SK-N-SH (cell line): ENCODE measurements around the gene ATP2B1. TPM values are rescaled to one million over a fixed set of nuclear protein-coding genes. Genes with fewer than 3 reads are reported as not detected.

Experiments
- CTCF ChIA-PET: fragments of 300-600, 350-600 bp; formaldehyde crosslinking; extraction: SDS; loops from one replicate; lab custom pipeline; 2021; lab: Yijun Ruan, JAX
- POLR2A ChIA-PET: fragments of 350-600 bp; sonication (Branson Sonifier 250); formaldehyde crosslinking; extraction: SDS; loops from one replicate; lab custom pipeline; 2020; ENCODE audit warnings: antibody characterized with exemption, inconsistent platforms; lab: Yijun Ruan, JAX
- DNase-seq: peaks from one replicate; pipeline ENCODE4 v3.0.0; 2012
- H2AFZ ChIP-seq: fragments of 200-600 bp; sonication (generic); 2 replicates; pipeline ENCODE4 v1.8.1; 2016; ENCODE audit warnings: antibody characterized with exemption, mild to moderate bottlenecking, low read depth
- H3F3A ChIP-seq: fragments of 200-600 bp; sonication (generic); replicated peaks from 2 replicates; pipeline ENCODE3; 2016; ENCODE audit warnings: antibody characterized with exemption, mild to moderate bottlenecking; ENCODE audit not compliant: insufficient read depth
- H3K27ac ChIP-seq, 2 experiments: fragments of 200-500 bp in 1 of 2; fragments of 200-600 bp in 1 of 2; sonication (Bioruptor generic) in 1 of 2; sonication (generic), shearing (Covaris generic) in 1 of 2; 2 replicates each; pipeline versions ENCODE4 v1.5.1 to v1.6.1; 2014 to 2016; ENCODE audit warnings: low read depth in 2 of 2, inconsistent platforms in 1 of 2, low read length in 1 of 2, mild to moderate bottlenecking in 1 of 2, mixed read lengths in 1 of 2
- H3K27me3 ChIP-seq: fragments of 200-600 bp; sonication (generic), shearing (Covaris generic); 2 replicates; pipeline ENCODE4 v1.6.1; 2016; ENCODE audit warnings: mixed run types; ENCODE audit not compliant: insufficient read depth
- H3K36me3 ChIP-seq, 2 experiments: fragments of 200-500 bp in 1 of 2; fragments of 200-600 bp in 1 of 2; sonication (Bioruptor generic) in 1 of 2; sonication (generic) in 1 of 2; replicated peaks in 1 of 2; 2 replicates each; pipeline versions ENCODE3 to v1.5.1; 2014 to 2016; ENCODE audit warnings: low read length in 1 of 2, mild to moderate bottlenecking in 1 of 2; ENCODE audit not compliant: insufficient read depth in 2 of 2, control insufficient read depth in 1 of 2
- H3K4me1 ChIP-seq, 2 experiments: fragments of 200-500 bp in 1 of 2; fragments of 200-600 bp in 1 of 2; sonication (Bioruptor generic) in 1 of 2; sonication (generic), shearing (Covaris generic) in 1 of 2; 2 replicates each; pipeline versions ENCODE4 v1.5.1 to v1.6.1; 2014 to 2016; ENCODE audit warnings: low read depth in 1 of 2, low read length in 1 of 2, mixed run types in 1 of 2; ENCODE audit not compliant: insufficient read depth in 2 of 2, control insufficient read depth in 1 of 2
- H3K4me2 ChIP-seq: fragments of 200-600 bp; sonication (generic), shearing (Covaris generic); 2 replicates; pipeline ENCODE4 v1.6.1; 2017; ENCODE audit warnings: mixed run types
- H3K4me3 ChIP-seq, 2 experiments: fragments of 200-500 bp in 1 of 2; fragments of 200-600 bp in 1 of 2; sonication (Bioruptor generic) in 1 of 2; sonication (generic), shearing (Covaris generic) in 1 of 2; 2 replicates each; pipeline versions ENCODE4 v1.5.1 to v1.8.1; 2014 to 2016; ENCODE audit warnings: low read depth in 2 of 2, inconsistent platforms in 1 of 2, low read length in 1 of 2, mild to moderate bottlenecking in 1 of 2, mixed read lengths in 1 of 2, moderate library complexity in 1 of 2
- H3K79me2 ChIP-seq: fragments of 200-600 bp; sonication (generic); 2 replicates; pipeline ENCODE4 v1.8.1; 2017; ENCODE audit warnings: mild to moderate bottlenecking; ENCODE audit not compliant: insufficient read depth
- H3K9ac ChIP-seq: fragments of 200-600 bp; sonication (generic); 2 replicates; pipeline ENCODE4 v1.6.1; 2017; ENCODE audit warnings: mixed run types
- H3K9me2 ChIP-seq: fragments of 200-600 bp; sonication (generic); 2 replicates; pipeline ENCODE4 v1.6.1; 2017; ENCODE audit warnings: mixed run types
- H3K9me3 ChIP-seq: fragments of 200-600 bp; sonication (generic); 2 replicates; pipeline ENCODE4 v1.6.1; 2017; ENCODE audit warnings: mixed run types, mild to moderate bottlenecking, moderate library complexity
- H4K20me1 ChIP-seq: fragments of 200-600 bp; sonication (generic); 2 replicates; pipeline ENCODE4 v1.6.1; 2017; ENCODE audit warnings: mild to moderate bottlenecking, mixed run types; ENCODE audit not compliant: insufficient read depth
- CTCF ChIP-seq: fragments of 200-600 bp; sonication (generic); IDR thresholded peaks from 2 replicates; pipeline ENCODE4 v1.6.1; 2017; ENCODE audit warnings: antibody characterized with exemption, mild to moderate bottlenecking, moderate library complexity
- ELF1 ChIP-seq: IDR thresholded peaks from 2 replicates; pipeline ENCODE4 v1.4.0; 2012
- EP300 ChIP-seq, 2 experiments: IDR thresholded peaks; 2 replicates each; pipeline versions ENCODE4 v1.4.0 to v1.6.1; 2012; ENCODE audit warnings: borderline replicate concordance in 1 of 2, low read depth in 1 of 2, low read length in 1 of 2
- EZH2phosphoT487 ChIP-seq: fragments of 200-600 bp; sonication (generic); IDR thresholded peaks from 2 replicates; pipeline ENCODE4 v1.6.1; 2017; ENCODE audit warnings: low read depth, mixed run types, mild to moderate bottlenecking, antibody characterized with exemption, moderate library complexity, borderline replicate concordance
- FOXM1 ChIP-seq: IDR thresholded peaks from 2 replicates; pipeline ENCODE4 v1.4.0; 2012; ENCODE audit warnings: low read depth, mild to moderate bottlenecking
- GATA2 ChIP-seq: sonication (generic); formaldehyde crosslinking; IDR thresholded peaks from 2 replicates; pipeline ENCODE4 v1.5.0; 2020; ENCODE audit warnings: mild to moderate bottlenecking, missing genetic modification reagents
- MEF2A ChIP-seq: IDR thresholded peaks from 2 replicates; pipeline ENCODE4 v1.4.0; 2012; ENCODE audit warnings: low read depth, borderline replicate concordance
- NFIC ChIP-seq: IDR thresholded peaks from 2 replicates; pipeline ENCODE4 v1.4.0; 2012; ENCODE audit warnings: borderline replicate concordance
- NRF1 ChIP-seq: IDR thresholded peaks from 2 replicates; pipeline ENCODE4 v1.6.1; 2012; ENCODE audit warnings: low read depth, mild to moderate bottlenecking, low read length
- PBX3 ChIP-seq: IDR thresholded peaks from 2 replicates; pipeline ENCODE4; 2012
- POLR2AphosphoS5 ChIP-seq: IDR thresholded peaks from 2 replicates; pipeline ENCODE4 v1.6.1; 2012; ENCODE audit warnings: low read depth, low read length
- RCOR1 ChIP-seq: fragments of 150-350 bp; IDR thresholded peaks from 2 replicates; pipeline ENCODE4 v1.6.1; 2017; ENCODE audit warnings: antibody characterized with exemption, low read length
- REST ChIP-seq: IDR thresholded peaks from 2 replicates; pipeline ENCODE4 v1.6.1; 2012; ENCODE audit warnings: mild to moderate bottlenecking, low read depth, low read length, moderate library complexity
- RXRA ChIP-seq: IDR thresholded peaks from 2 replicates; pipeline ENCODE4 v1.4.0; 2012; ENCODE audit warnings: low read depth, mild to moderate bottlenecking, borderline replicate concordance
- TCF12 ChIP-seq: IDR thresholded peaks from 2 replicates; pipeline ENCODE4 v1.4.0; 2012
- TEAD4 ChIP-seq: IDR thresholded peaks from 2 replicates; pipeline ENCODE4 v1.4.0; 2012; ENCODE audit warnings: mild to moderate bottlenecking, borderline replicate concordance; ENCODE audit not compliant: insufficient read depth
- WGBS: methylation state at CpG from one replicate; pipeline ENCODE4 v1.1.6; 2017; ENCODE audit warnings: low lambda C conversion rate; 5-methylcytosine and 5-hydroxymethylcytosine counted together
- polyA plus RNA-seq, 3 experiments: library from polyadenylated mRNA; depleted of rRNA; stranded (reverse); fragments of >200 nt; gene quantifications; 2 replicates each; pipeline ENCODE4 v1.2.3, GENCODE V29; 2012

Gene ATP2B1
- polyA plus RNA-seq, 1 of the 3 experiments (the other 2 are of a cell fraction): 4.3 TPM

- no peaks in the 10 kb centered on the region for H3K36me3 ChIP-seq
- peak overlapping the region; percentile 97; the same call in 1 of the 2 replicates for H3K4me2 ChIP-seq
- H4K20me1 ChIP-seq: peaks cover 12% of the 10 kb centered on the region; the same call in 1 of the 2 replicates
- ChIA-PET CTCF (interaction anchor here (0.6 to 2.4 kb wide), 3 partner anchors 14 to 163 kb away, joined by 3 to 17 read pairs (median 3); no protein-coding TSS in a partner anchor), POLR2A (no interaction called here)
- 79% methylated on average over 7 of the region's 7 CpGs for WGBS
- H3K9ac ChIP-seq: no peak overlapping the region
- H3K79me2 ChIP-seq: peaks cover 65% of the 10 kb centered on the region
- H2AFZ ChIP-seq: no peak overlapping the region
- H3K9me3 ChIP-seq: no peaks in the 10 kb centered on the region
- peaks cover 0 to 2% of the 10 kb centered on the region in 2 experiments; a peak in 3 of 4 replicates for H3K4me1 ChIP-seq
- no peaks in the 10 kb centered on the region for H3K9me2 ChIP-seq
- no peak for DNase-seq
- peaks cover 14% of the 10 kb centered on the region for H3F3A ChIP-seq
- peak overlapping the region in 1 of 2 experiments; percentile 94; a peak in 1 of 4 replicates for H3K4me3 ChIP-seq
- no peak overlapping the region for H3K27ac ChIP-seq
- TF ChIP-seq TCF12 (no peak), CTCF (0 out of 2 replicates have a peak, but pooled peaks have one; percentile 6)
- H3K27me3 ChIP-seq: no peaks in the 10 kb centered on the region
These were observed 2.1 kb downstream of the ATP2B1 start for GRCh38 chr12:89706551-89706950.

- no peaks in the 10 kb centered on the region for H3K36me3 ChIP-seq
- ChIA-PET POLR2A (no interaction called here), CTCF (no interaction called here)
- H3K27me3 ChIP-seq: no peaks in the 10 kb centered on the region
- peaks cover 8% of the 10 kb centered on the region for H3F3A ChIP-seq
- H3K27ac ChIP-seq: no peak overlapping the region
- no peak overlapping the region for H3K4me3 ChIP-seq
- H3K4me1 ChIP-seq: peaks cover 0 to 2% of the 10 kb centered on the region in 2 experiments; a peak in 3 of 4 replicates
- peaks cover 65% of the 10 kb centered on the region for H3K79me2 ChIP-seq
- no peaks in the 10 kb centered on the region for H3K9me2 ChIP-seq
- H3K4me2 ChIP-seq: no peak overlapping the region
- 79% methylated on average over 1 of the region's 1 CpG for WGBS
- H4K20me1 ChIP-seq: peaks cover 12% of the 10 kb centered on the region; the same call in 1 of the 2 replicates
- TF ChIP-seq POLR2AphosphoS5 (no peak), FOXM1 (no peak), NFIC (no peak), PBX3 (no peak), TEAD4 (no peak), EP300 (IDR thresholded peaks at IDR 0.05; ENCODE audit: borderline replicate concordance in 1 of 2, low read depth in 1 of 2, low read length in 1 of 2) (no peak), ELF1 (no peak)
- H3K9me3 ChIP-seq: no peaks in the 10 kb centered on the region
- no peak for DNase-seq
- no peak overlapping the region for H3K9ac ChIP-seq
- H2AFZ ChIP-seq: no peak overlapping the region
These were observed 4.2 kb downstream of the ATP2B1 start for GRCh38 chr12:89704457-89704856.

- Histone ChIP-seq H2AFZ (no peak overlapping the region), H3K9me2 (no peaks in the 10 kb centered on the region), H3K27ac (no peak overlapping the region), H3K27me3 (no peaks in the 10 kb centered on the region), H4K20me1 (peaks cover 12% of the 10 kb centered on the region; the same call in 1 of the 2 replicates), H3K36me3 (no peaks in the 10 kb centered on the region), H3K9me3 (no peaks in the 10 kb centered on the region), H3K79me2 (peaks cover 68% of the 10 kb centered on the region), H3K4me1 (peaks cover 0 to 2% of the 10 kb centered on the region in 2 experiments; a peak in 3 of 4 replicates), H3K4me2 (no peak overlapping the region), H3K4me3 (no peak overlapping the region), H3K9ac (no peak overlapping the region), H3F3A (peaks cover 8% of the 10 kb centered on the region)
- TF ChIP-seq TCF12 (no peak), REST (no peak), POLR2AphosphoS5 (no peak), NRF1 (no peak), RXRA (no peak), EZH2phosphoT487 (no peak), MEF2A (no peak), GATA2 (CRISPR knock-in tag) (no peak), FOXM1 (no peak), RCOR1 (no peak)
- 85% methylated on average over 1 of the region's 1 CpG for WGBS
- POLR2A ChIA-PET: no interaction called here
- CTCF ChIA-PET: interaction anchor here (1.0 to 1.1 kb wide), 2 partner anchors 45 to 160 kb away, joined by 3 read pairs; no protein-coding TSS in a partner anchor
- DNase-seq: no peak
These were observed 4.9 kb downstream of the ATP2B1 start for GRCh38 chr12:89703768-89704167.
